Endothelial cell of umbilical vein (primary cell): ENCODE data around the gene MB21D2. TPM values are rescaled to one million over a fixed set of nuclear protein-coding genes. Genes with fewer than 3 reads are reported as not detected.

Experiments used
- BruUV-seq: library from RNA; stranded (reverse); fragments of 400-500 nt; replicated peaks from 2 replicates; lab custom pipeline; 2021; lab: Mats Ljungman, UMichigan
- CTCF ChIA-PET: fragments of 300-600, 350-600 bp; sonication (Branson Sonifier 250); formaldehyde crosslinking; loops from one replicate; lab custom pipeline; 2021; ENCODE audit warnings: antibody characterized with exemption, inconsistent platforms; lab: Charles Lee
- POLR2A ChIA-PET: fragments of 300-600, 350-600 bp; sonication (Branson Sonifier 250); formaldehyde crosslinking; loops from one replicate; lab custom pipeline; 2021; ENCODE audit warnings: antibody characterized with exemption, inconsistent platforms; lab: Charles Lee
- DNase-seq: peaks from one replicate; pipeline ENCODE4 v3.0.0-alpha.2; 2011; ENCODE audit warnings: low read depth, low spot score
- FAIRE-seq: peaks from 2 replicates; lab custom pipeline; 2011; peaks lifted over from hg19 to GRCh38; lab: Jason Lieb, UNC
- H2AFZ ChIP-seq: 2 replicates; pipeline ENCODE4 v1.6.0; 2012; ENCODE audit warnings: low read depth, low read length, control low read depth, inconsistent platforms
- H3K27ac ChIP-seq: 2 replicates; pipeline ENCODE4 v1.5.1; 2011; ENCODE audit warnings: low read depth, mild to moderate bottlenecking, control low read depth, low read length, moderate library complexity; ENCODE audit not compliant: insufficient read depth
- H3K27me3 ChIP-seq, 2 experiments: 2 replicates each; pipeline versions ENCODE4 v1.6.0 to v1.6.1; 2011; ENCODE audit warnings: low read length in 2 of 2, mixed read lengths in 1 of 2; ENCODE audit not compliant: control insufficient read depth in 2 of 2, insufficient read depth in 2 of 2
- H3K36me3 ChIP-seq, 2 experiments: 2 replicates in 1 of 2; 3 replicates in 1 of 2; pipeline ENCODE4 v1.5.1; 2011; ENCODE audit warnings: low read length in 2 of 2, mild to moderate bottlenecking in 1 of 2, moderate library complexity in 1 of 2; ENCODE audit not compliant: control insufficient read depth in 2 of 2, insufficient read depth in 2 of 2; ENCODE audit errors: extremely low read depth in 1 of 2
- H3K4me1 ChIP-seq: 3 replicates; pipeline ENCODE4 v1.5.1; 2011; ENCODE audit warnings: mild to moderate bottlenecking, low read length; ENCODE audit not compliant: control insufficient read depth, insufficient read depth; ENCODE audit errors: extremely low read depth
- H3K4me2 ChIP-seq: 2 replicates; pipeline ENCODE4 v1.6.1; 2011; ENCODE audit warnings: low read length, control low read depth, mixed read lengths; ENCODE audit not compliant: insufficient read depth
- H3K4me3 ChIP-seq, 3 experiments: fragments of 200-600 bp in 1 of 3; sonication (generic), shearing (Covaris generic) in 1 of 3; replicated peaks in 1 of 3; 2 replicates each; pipeline ENCODE4 v1.5.1; 2011 to 2016; ENCODE audit warnings: control low read depth in 3 of 3, low read length in 3 of 3, mild to moderate bottlenecking in 2 of 3, inconsistent platforms in 1 of 3, low read depth in 1 of 3, moderate library complexity in 1 of 3; ENCODE audit not compliant: insufficient read depth in 1 of 3
- H3K79me2 ChIP-seq: 2 replicates; pipeline ENCODE4 v1.6.0; 2012; ENCODE audit warnings: low read length, inconsistent platforms; ENCODE audit not compliant: control insufficient read depth, insufficient read depth
- H3K9ac ChIP-seq: replicated peaks from 2 replicates; pipeline ENCODE3; 2011; ENCODE audit warnings: low read length, control low read depth; ENCODE audit not compliant: insufficient read depth; ENCODE audit errors: extremely low read depth
- H3K9me1 ChIP-seq: replicated peaks from 3 replicates; pipeline ENCODE4 v1.6.0; 2011; ENCODE audit warnings: mild to moderate bottlenecking, low read length; ENCODE audit not compliant: control insufficient read depth, insufficient read depth; ENCODE audit errors: extremely low read depth
- H3K9me3 ChIP-seq: replicated peaks from 2 replicates; pipeline ENCODE4 v1.5.1; 2012; ENCODE audit warnings: low read length, inconsistent platforms; ENCODE audit not compliant: control insufficient read depth, insufficient read depth
- H4K20me1 ChIP-seq: replicated peaks from 2 replicates; pipeline ENCODE3; 2011; ENCODE audit warnings: mild to moderate bottlenecking, low read length; ENCODE audit not compliant: control insufficient read depth, insufficient read depth; ENCODE audit errors: extremely low read depth
- EZH2 ChIP-seq: IDR thresholded peaks from 2 replicates; pipeline ENCODE4 v1.6.1; 2012; ENCODE audit warnings: borderline replicate concordance, low read depth, mild to moderate bottlenecking, moderate library complexity, low read length, inconsistent platforms; ENCODE audit not compliant: severe bottlenecking
- FOS ChIP-seq: IDR thresholded peaks from 2 replicates; pipeline ENCODE4 v1.6.1; 2011; ENCODE audit warnings: mild to moderate bottlenecking, low read length, moderate library complexity, borderline replicate concordance; ENCODE audit not compliant: insufficient read depth
- GATA2 ChIP-seq: IDR thresholded peaks from 2 replicates; pipeline ENCODE4 v1.7.0; 2011; ENCODE audit warnings: low read depth, mild to moderate bottlenecking, moderate library complexity, mixed read lengths, low read length; ENCODE audit not compliant: insufficient read length, insufficient read depth
- JUN ChIP-seq: IDR thresholded peaks from 2 replicates; pipeline ENCODE4 v1.6.1; 2011; ENCODE audit warnings: borderline replicate concordance, low read depth; ENCODE audit not compliant: insufficient read length, insufficient read depth
- MYC ChIP-seq: IDR thresholded peaks from one replicate; pipeline ENCODE4 v1.6.1; 2011; ENCODE audit warnings: mild to moderate bottlenecking, low read depth, low read length
- POLR2A ChIP-seq: IDR thresholded peaks from 2 replicates; pipeline ENCODE4 v1.6.1; 2012; ENCODE audit warnings: low read depth, mild to moderate bottlenecking, control low read depth, low read length
- POLR2AphosphoS5 ChIP-seq: IDR thresholded peaks from 2 replicates; pipeline ENCODE4 v1.6.1; 2012; ENCODE audit warnings: low read depth, mild to moderate bottlenecking, control low read depth, low read length, moderate library complexity; ENCODE audit not compliant: insufficient read depth
- dilution Hi-C: fragments of 300-500 bp; cut with MboI; formaldehyde crosslinking; loops from one replicate; pipeline ENCODE4 v1.15.0; 2019; ENCODE audit warnings: low sequenced_read_pairs; ENCODE audit not compliant: extremely low pct_ligation_motif_present
- intact Hi-C: fragments of 100-400 bp; cut with micrococcal nuclease; formaldehyde crosslinking; loops from one replicate; pipeline ENCODE4 v1.10.0; 2022
- polyA plus RNA-seq, 4 experiments: library from polyadenylated mRNA; depleted of rRNA in 3 of 4; stranded (reverse) in 3 of 4; unstranded in 1 of 4; fragments of >200 nt; gene quantifications; 2 replicates each; pipeline versions ENCODE4 v1.2.1 to v1.2.3, GENCODE V29; 2011 to 2012; ENCODE audit warnings: missing spikeins in 1 of 4
- total RNA-seq: library from RNA; stranded (reverse); gene quantifications from 2 replicates; pipeline ENCODE4 v1.2.3, GENCODE V29; 2021
- TF ChIP-seq, protein P1 (sequence below): IDR thresholded peaks from 2 replicates; pipeline ENCODE4 v1.6.1; 2011; ENCODE audit not compliant: insufficient read depth, insufficient read length
- TF ChIP-seq, protein P2 (sequence below), 2 donors: IDR thresholded peaks; 1 replicate in 1 of 2; 2 replicates in 1 of 2; pipeline ENCODE4 v1.5.1; 2011; ENCODE audit warnings: low read length in 2 of 2, mild to moderate bottlenecking in 2 of 2, moderate library complexity in 2 of 2, control low read depth in 1 of 2, inconsistent platforms in 1 of 2, low read depth in 1 of 2; ENCODE audit not compliant: insufficient read depth in 1 of 2; ENCODE audit errors: extremely low read depth in 1 of 2

MB21D2 gene
- total and polyA plus RNA-seq, 2 donors (not counting 3 experiments of a cell fraction or from before 2014, with no cell fraction given) = 6.7 to 7.4 TPM

DNA sequence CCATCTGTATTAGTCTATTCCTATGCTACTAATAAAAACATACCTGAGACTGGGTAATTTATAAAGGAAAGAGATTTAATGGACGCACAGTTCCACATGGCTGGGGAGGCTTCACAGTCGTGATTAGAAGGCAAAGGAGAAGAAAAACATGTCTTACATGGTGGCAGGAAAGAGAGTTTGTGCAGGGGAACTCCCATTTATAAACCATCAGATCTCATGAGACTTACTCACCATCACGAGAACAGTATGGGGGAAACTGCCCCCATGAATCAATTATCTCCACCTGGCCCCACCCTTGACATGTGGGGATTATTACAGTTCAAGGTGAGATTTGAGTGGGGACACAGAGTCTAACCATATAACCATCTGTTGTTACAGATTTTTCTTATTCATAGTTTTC, 42.1 kb upstream of the MB21D2 start:
- Histone ChIP-seq H3K79me2 (no peaks in the 10 kb centered on the region), H3K9ac (no peak overlapping the region), H3K9me3 (no peaks in the 10 kb centered on the region), H4K20me1 (no peaks in the 10 kb centered on the region), H2AFZ (no peak overlapping the region), H3K4me1 (peaks cover 21% of the 10 kb centered on the region), H3K27ac (no peak overlapping the region), H3K36me3 (no peaks in the 10 kb centered on the region), H3K4me3 (no peak overlapping the region), H3K27me3 (no peaks in the 10 kb centered on the region), H3K4me2 (no peak overlapping the region), H3K9me1 (no peaks in the 10 kb centered on the region)
- FAIRE-seq (no peak), DNase-seq (no peak)
- TF ChIP-seq GATA2 (no peak), EZH2 (no peak), POLR2A (no peak), POLR2AphosphoS5 (no peak), MYC (no peak), JUN (no peak), FOS (no peak)
- TF ChIP-seq, protein P1, sequence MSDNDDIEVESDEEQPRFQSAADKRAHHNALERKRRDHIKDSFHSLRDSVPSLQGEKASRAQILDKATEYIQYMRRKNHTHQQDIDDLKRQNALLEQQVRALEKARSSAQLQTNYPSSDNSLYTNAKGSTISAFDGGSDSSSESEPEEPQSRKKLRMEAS = no peak
- TF ChIP-seq, protein P2, sequence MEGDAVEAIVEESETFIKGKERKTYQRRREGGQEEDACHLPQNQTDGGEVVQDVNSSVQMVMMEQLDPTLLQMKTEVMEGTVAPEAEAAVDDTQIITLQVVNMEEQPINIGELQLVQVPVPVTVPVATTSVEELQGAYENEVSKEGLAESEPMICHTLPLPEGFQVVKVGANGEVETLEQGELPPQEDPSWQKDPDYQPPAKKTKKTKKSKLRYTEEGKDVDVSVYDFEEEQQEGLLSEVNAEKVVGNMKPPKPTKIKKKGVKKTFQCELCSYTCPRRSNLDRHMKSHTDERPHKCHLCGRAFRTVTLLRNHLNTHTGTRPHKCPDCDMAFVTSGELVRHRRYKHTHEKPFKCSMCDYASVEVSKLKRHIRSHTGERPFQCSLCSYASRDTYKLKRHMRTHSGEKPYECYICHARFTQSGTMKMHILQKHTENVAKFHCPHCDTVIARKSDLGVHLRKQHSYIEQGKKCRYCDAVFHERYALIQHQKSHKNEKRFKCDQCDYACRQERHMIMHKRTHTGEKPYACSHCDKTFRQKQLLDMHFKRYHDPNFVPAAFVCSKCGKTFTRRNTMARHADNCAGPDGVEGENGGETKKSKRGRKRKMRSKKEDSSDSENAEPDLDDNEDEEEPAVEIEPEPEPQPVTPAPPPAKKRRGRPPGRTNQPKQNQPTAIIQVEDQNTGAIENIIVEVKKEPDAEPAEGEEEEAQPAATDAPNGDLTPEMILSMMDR (IDR thresholded peaks at IDR 0.05; ENCODE audit: extremely low read depth in 1 of 2, insufficient read depth in 1 of 2, low read depth in 1 of 2, low read length in 2 of 2) = no peak
- no TSS peak for BruUV-seq
- dilution Hi-C loops = no loop called here
- CTCF ChIA-PET = interaction anchor here (1.4 kb wide), 1 partner anchor 142 kb away, joined by 3 read pairs; no protein-coding TSS in a partner anchor
- POLR2A ChIA-PET = no interaction called here
- intact Hi-C loops = loop anchor here (5.0 kb wide), 1 partner anchor 902 kb away; no protein-coding TSS in a partner anchor
